Measurements from ENCODE around the gene UCHL1.
A peak's percentile ranks its signal among the peaks of the same experiment; 100 is the strongest.

UCHL1 gene

GRCh38 chr4:41214136-41214824 is 42.4 kb upstream of the UCHL1 start, which contains the start of gene APBB2:
Gene APBB2 (minus strand): TSS chr4:41214542. CDS start chr4:41033254, 181,288 bp downstream.
- H3K27ac ChIP-seq: peak within 1 kb of the TSS; percentile 98
- peak; percentile 98 for TF ChIP-seq CTCF (conservative IDR thresholded peaks at IDR 0.05)

GRCh38 chr4:41214825-41215146 is 41.9 kb upstream of the UCHL1 start:
- TF ChIP-seq CTCF (conservative IDR thresholded peaks at IDR 0.05): peak; percentile 67
- peak overlapping the region; percentile 98 for H3K27ac ChIP-seq

DNA sequence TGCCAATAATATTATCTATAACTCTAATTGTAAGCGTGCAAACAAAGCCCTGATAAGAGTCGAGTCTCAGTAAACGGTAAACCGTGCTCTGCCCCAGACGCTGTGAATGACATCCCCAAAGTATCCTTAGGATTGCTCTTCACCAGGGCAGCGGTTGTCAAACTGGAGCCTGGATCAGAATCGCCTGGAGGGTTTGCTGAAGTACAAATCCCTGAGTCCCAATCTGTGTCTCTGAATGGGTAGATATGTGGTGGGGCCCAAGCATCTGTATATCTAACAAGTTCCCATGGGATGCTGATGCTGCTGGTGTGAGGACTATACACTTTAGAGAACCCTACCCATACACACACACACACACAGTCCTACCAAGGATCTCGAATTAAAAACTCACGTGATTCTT is 41.6 kb upstream of the UCHL1 start:
- TF ChIP-seq CTCF (conservative IDR thresholded peaks at IDR 0.05): no peak
- H3K27ac ChIP-seq: peak overlapping the region; percentile 98

GRCh38 chr4:41215969-41216293 is 40.8 kb upstream of the UCHL1 start:
- no peak for TF ChIP-seq CTCF (conservative IDR thresholded peaks at IDR 0.05)
- peak overlapping the region; percentile 98 for H3K27ac ChIP-seq

GRCh38 chr4:41216294-41217019 is 40.3 kb upstream of the UCHL1 start:
- peak; percentile 39 for TF ChIP-seq CTCF (conservative IDR thresholded peaks at IDR 0.05)
- peak overlapping the region; percentile 98 for H3K27ac ChIP-seq

GRCh38 chr4:41217020-41217333 is 39.8 kb upstream of the UCHL1 start:
- TF ChIP-seq CTCF (conservative IDR thresholded peaks at IDR 0.05): no peak
- H3K27ac ChIP-seq: peak overlapping the region; percentile 98

DNA sequence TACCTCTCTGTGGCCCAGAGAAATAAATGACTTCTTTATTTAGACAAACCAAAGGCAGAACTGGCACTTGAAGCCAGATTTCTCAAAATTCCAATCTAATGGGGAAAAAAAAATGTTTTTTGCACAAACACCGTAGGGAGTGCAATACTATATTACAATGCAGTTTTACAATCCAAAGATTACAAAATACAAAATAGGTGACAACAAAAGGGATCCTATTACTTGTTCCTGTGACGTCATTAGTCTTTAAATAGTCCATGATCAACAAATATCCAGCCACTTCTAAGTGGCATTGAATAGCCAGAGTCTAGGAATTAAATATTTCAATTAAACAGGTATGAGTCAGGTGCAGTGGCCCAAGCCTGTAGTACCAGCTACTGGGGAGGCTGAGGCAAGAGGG is 39.4 kb upstream of the UCHL1 start:
- H3K27ac ChIP-seq: peak overlapping the region; percentile 98
- no peak for TF ChIP-seq CTCF (conservative IDR thresholded peaks at IDR 0.05)

Measured in VCaP (cell line).